Mesendoderm (in vitro differentiated cells): ENCODE results near the gene PTPRD.

Experiments used
- DNase-seq: peaks from one replicate; pipeline ENCODE4 v3.0.0; 2013
- H2AK5ac ChIP-seq: 2 replicates; pipeline ENCODE4 v1.6.1; 2013; ENCODE audit warnings: low read length, inconsistent platforms
- H2BK120ac ChIP-seq: 2 replicates; pipeline ENCODE4 v1.6.1; 2013; ENCODE audit warnings: low read depth, mild to moderate bottlenecking, low read length, moderate library complexity, mixed read lengths
- H2BK15ac ChIP-seq: replicated peaks from 2 replicates; pipeline ENCODE4 v1.6.1; 2013; ENCODE audit warnings: low read depth, mild to moderate bottlenecking, moderate library complexity
- H2BK5ac ChIP-seq: 2 replicates; pipeline ENCODE4 v1.6.1; 2013; ENCODE audit warnings: low read length, inconsistent platforms
- H3K18ac ChIP-seq: 2 replicates; pipeline ENCODE4 v1.6.1; 2013; ENCODE audit warnings: mild to moderate bottlenecking, low read length, mixed read lengths
- H3K23ac ChIP-seq: one replicate; pipeline ENCODE4 v1.6.1; 2013; ENCODE audit warnings: low read length
- H3K27ac ChIP-seq: 2 replicates; pipeline ENCODE4 v1.5.1; 2013; ENCODE audit warnings: low read depth, mild to moderate bottlenecking, inconsistent platforms, low read length, moderate library complexity
- H3K27me3 ChIP-seq: 2 replicates; pipeline ENCODE4 v1.6.1; 2013; ENCODE audit warnings: low read length, control low read depth, mild to moderate bottlenecking, inconsistent platforms; ENCODE audit not compliant: insufficient read depth, poor library complexity
- H3K36me3 ChIP-seq: 2 replicates; pipeline ENCODE4 v1.6.1; 2013; ENCODE audit warnings: low read length, inconsistent platforms; ENCODE audit not compliant: control insufficient read depth, insufficient read depth
- H3K4ac ChIP-seq: one replicate; pipeline ENCODE4 v1.6.1; 2013; ENCODE audit warnings: low read depth, mild to moderate bottlenecking, low read length, moderate library complexity
- H3K4me1 ChIP-seq: 2 replicates; pipeline ENCODE4 v1.6.1; 2013; ENCODE audit warnings: low read depth, low read length, inconsistent platforms; ENCODE audit not compliant: control insufficient read depth
- H3K4me2 ChIP-seq: 2 replicates; pipeline ENCODE4 v1.6.1; 2013; ENCODE audit warnings: low read length
- H3K4me3 ChIP-seq: 2 replicates; pipeline ENCODE4 v1.5.1; 2013; ENCODE audit warnings: mild to moderate bottlenecking, low read length
- H3K56ac ChIP-seq: one replicate; pipeline ENCODE4 v1.6.1; 2013; ENCODE audit warnings: low read length
- H3K79me1 ChIP-seq: 2 replicates; pipeline ENCODE4 v1.6.1; 2013; ENCODE audit warnings: low read length, inconsistent platforms
- H3K79me2 ChIP-seq: 2 replicates; pipeline ENCODE4 v1.6.1; 2013; ENCODE audit warnings: mild to moderate bottlenecking, low read length; ENCODE audit not compliant: control insufficient read depth, insufficient read depth
- H3K9ac ChIP-seq: 2 replicates; pipeline ENCODE4 v1.6.1; 2013; ENCODE audit warnings: low read length, inconsistent platforms
- H4K5ac ChIP-seq: one replicate; pipeline ENCODE4 v1.6.1; 2013; ENCODE audit warnings: low read length
- H4K8ac ChIP-seq: one replicate; pipeline ENCODE4 v1.6.1; 2013; ENCODE audit warnings: low read depth, mild to moderate bottlenecking, control low read depth, low read length, moderate library complexity
- WGBS: extraction: QIAGEN DNeasy Blood & Tissue Kit; methylation state at CpG from one replicate; pipeline ENCODE4 v1.1.7; 2013; ENCODE audit warnings: low lambda C conversion rate, missing lambda C conversion rate; ENCODE audit not compliant: insufficient coverage; ENCODE audit errors: extremely low coverage; 5-methylcytosine and 5-hydroxymethylcytosine counted together

PTPRD gene

DNA sequence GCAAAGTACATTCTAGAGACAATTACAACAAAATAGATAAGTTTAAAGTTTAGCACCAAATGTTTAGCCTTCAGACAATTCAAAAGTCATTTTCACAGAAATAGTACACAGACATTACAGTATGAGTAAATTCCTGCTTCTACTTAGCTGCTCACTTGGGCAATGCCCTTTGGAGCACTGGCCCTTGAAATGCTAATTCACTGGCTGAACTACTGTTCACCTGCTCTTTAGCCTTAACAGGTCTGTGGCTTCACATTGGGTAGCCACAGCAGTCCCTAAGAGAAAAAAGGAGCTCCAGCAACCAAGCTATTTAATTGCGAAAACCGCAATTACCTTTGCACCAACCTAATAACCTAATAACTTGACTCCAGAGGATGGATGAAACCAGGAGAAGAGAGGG, 1897.0 kb downstream of the PTPRD start:
- Histone ChIP-seq H3K4me3 (no peak overlapping the region), H4K5ac (no peak overlapping the region), H4K8ac (no peak overlapping the region), H3K23ac (no peak overlapping the region), H3K4ac (no peak overlapping the region), H3K36me3 (no peaks in the 10 kb centered on the region), H3K27me3 (no peaks in the 10 kb centered on the region), H3K56ac (no peak overlapping the region), H3K79me2 (peaks cover 2% of the 10 kb centered on the region), H3K4me1 (peaks cover 11% of the 10 kb centered on the region), H3K18ac (no peak overlapping the region), H3K4me2 (no peak overlapping the region), H3K9ac (no peak overlapping the region), H3K27ac (no peak overlapping the region), H3K79me1 (peaks cover 9% of the 10 kb centered on the region), H2BK15ac (no peak overlapping the region), H2BK5ac (no peak overlapping the region), H2BK120ac (no peak overlapping the region), H2AK5ac (no peak overlapping the region)
- WGBS = no CpG with 5 or more reads among the region's 2 CpGs
- no peak for DNase-seq

DNA sequence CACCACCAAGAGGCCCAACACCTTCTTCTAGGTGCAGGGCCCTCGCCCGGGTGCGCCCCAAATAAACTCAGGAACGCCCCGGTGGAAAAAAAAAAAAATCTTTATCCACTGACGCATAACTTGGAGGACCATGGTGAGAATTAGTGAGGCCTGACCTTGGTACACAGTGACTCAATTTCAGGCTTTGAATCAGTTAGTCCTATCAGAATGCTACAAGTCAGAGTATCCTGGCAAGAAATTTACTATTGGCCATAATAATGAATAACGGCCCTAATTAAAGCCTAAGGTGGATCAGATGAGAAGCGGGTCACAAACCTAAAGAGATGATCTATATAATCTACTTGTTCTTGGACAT, 1899.0 kb downstream of the PTPRD start:
- Histone ChIP-seq H4K8ac (no peak overlapping the region), H3K18ac (no peak overlapping the region), H3K23ac (no peak overlapping the region), H3K4me3 (no peak overlapping the region), H3K4ac (no peak overlapping the region), H3K27me3 (no peaks in the 10 kb centered on the region), H3K27ac (no peak overlapping the region), H3K79me2 (peaks cover 2% of the 10 kb centered on the region), H2BK15ac (no peak overlapping the region), H2BK120ac (no peak overlapping the region), H3K56ac (no peak overlapping the region), H3K9ac (no peak overlapping the region), H3K79me1 (peaks cover 9% of the 10 kb centered on the region), H2AK5ac (no peak overlapping the region), H3K4me1 (peaks cover 8% of the 10 kb centered on the region), H3K4me2 (no peak overlapping the region), H2BK5ac (no peak overlapping the region), H4K5ac (no peak overlapping the region), H3K36me3 (no peaks in the 10 kb centered on the region)
- no peak for DNase-seq
- WGBS = no CpG with 5 or more reads among the region's 8 CpGs

DNA sequence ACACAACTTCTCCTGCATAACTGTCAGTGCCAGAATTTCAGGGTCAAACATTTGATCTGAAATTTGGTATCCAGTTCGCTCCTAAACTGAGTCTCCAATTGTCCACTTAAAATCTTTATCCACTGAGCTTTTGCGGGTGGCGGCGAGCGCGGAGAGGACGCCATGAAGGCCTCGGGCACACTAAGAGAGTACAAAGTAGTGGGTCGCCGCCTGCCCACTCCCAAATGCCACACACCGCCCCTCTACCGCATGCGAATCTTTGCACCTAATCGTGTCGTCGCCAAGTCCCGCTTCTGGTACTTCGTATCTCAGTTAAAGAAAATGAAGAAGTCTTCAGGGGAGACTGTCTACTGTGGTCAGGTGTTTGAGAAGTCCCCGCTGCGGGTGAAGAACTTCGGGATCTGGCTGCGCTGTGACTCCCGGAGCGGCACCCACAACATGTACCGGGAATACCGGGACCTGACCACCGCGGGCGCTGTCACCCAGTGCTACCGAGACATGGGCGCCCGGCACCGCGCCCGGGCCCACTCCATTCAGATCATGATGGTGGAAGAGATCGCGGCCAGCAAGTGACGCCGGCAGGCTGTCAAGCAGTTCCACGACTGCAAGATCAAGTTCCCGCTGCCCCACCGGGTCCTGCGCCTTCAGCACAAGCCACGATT, 1899.5 kb downstream of the PTPRD start:
- H2BK5ac ChIP-seq = no peak overlapping the region
- no peaks in the 10 kb centered on the region for H3K27me3 ChIP-seq
- no peak overlapping the region for H3K4ac ChIP-seq
- H3K4me1 ChIP-seq = peaks cover 5% of the 10 kb centered on the region
- H4K5ac ChIP-seq = no peak overlapping the region
- no peak overlapping the region for H2AK5ac ChIP-seq
- H3K9ac ChIP-seq = no peak overlapping the region
- H3K4me2 ChIP-seq = no peak overlapping the region
- H2BK15ac ChIP-seq = no peak overlapping the region
- no peak overlapping the region for H3K56ac ChIP-seq
- no peak overlapping the region for H4K8ac ChIP-seq
- no peak overlapping the region for H2BK120ac ChIP-seq
- peaks cover 2% of the 10 kb centered on the region for H3K79me2 ChIP-seq
- DNase-seq = no peak
- H3K27ac ChIP-seq = no peak overlapping the region
- no CpG with 5 or more reads among the region's 44 CpGs for WGBS
- no peaks in the 10 kb centered on the region for H3K36me3 ChIP-seq
- H3K79me1 ChIP-seq = peaks cover 9% of the 10 kb centered on the region
- H3K4me3 ChIP-seq = no peak overlapping the region
- no peak overlapping the region for H3K23ac ChIP-seq
- no peak overlapping the region for H3K18ac ChIP-seq

DNA sequence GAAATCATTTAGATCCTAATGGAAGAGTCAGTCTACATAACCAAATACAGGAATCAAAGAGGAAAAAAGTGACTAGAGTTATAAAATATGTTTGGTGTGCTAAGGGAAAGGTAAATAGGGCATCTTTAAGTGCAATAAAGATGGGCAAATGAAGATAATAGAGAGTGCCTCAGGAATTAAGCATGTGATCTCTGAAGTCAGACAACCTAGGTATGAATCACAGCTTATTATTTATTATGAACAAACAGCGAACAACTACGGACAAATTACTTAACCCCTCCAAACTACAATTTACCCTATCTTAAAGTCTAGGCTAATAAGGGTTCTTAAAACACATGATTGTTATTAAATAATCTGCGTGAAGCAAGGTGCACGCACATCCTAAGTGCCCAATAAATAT, 1903.1 kb downstream of the PTPRD start:
- H3K4me2 ChIP-seq = no peak overlapping the region
- no peak overlapping the region for H4K8ac ChIP-seq
- no peaks in the 10 kb centered on the region for H3K27me3 ChIP-seq
- no peak for DNase-seq
- H3K4ac ChIP-seq = no peak overlapping the region
- H3K9ac ChIP-seq = no peak overlapping the region
- H3K79me2 ChIP-seq = no peaks in the 10 kb centered on the region
- 100% methylated on average over 2 of the region's 4 CpGs for WGBS
- no peak overlapping the region for H2BK15ac ChIP-seq
- no peak overlapping the region for H3K27ac ChIP-seq
- no peaks in the 10 kb centered on the region for H3K36me3 ChIP-seq
- H3K56ac ChIP-seq = no peak overlapping the region
- peaks cover 4% of the 10 kb centered on the region for H3K79me1 ChIP-seq
- no peaks in the 10 kb centered on the region for H3K4me1 ChIP-seq
- H3K4me3 ChIP-seq = no peak overlapping the region
- no peak overlapping the region for H2BK120ac ChIP-seq
- no peak overlapping the region for H2AK5ac ChIP-seq
- no peak overlapping the region for H2BK5ac ChIP-seq
- H4K5ac ChIP-seq = no peak overlapping the region
- no peak overlapping the region for H3K23ac ChIP-seq
- no peak overlapping the region for H3K18ac ChIP-seq

DNA sequence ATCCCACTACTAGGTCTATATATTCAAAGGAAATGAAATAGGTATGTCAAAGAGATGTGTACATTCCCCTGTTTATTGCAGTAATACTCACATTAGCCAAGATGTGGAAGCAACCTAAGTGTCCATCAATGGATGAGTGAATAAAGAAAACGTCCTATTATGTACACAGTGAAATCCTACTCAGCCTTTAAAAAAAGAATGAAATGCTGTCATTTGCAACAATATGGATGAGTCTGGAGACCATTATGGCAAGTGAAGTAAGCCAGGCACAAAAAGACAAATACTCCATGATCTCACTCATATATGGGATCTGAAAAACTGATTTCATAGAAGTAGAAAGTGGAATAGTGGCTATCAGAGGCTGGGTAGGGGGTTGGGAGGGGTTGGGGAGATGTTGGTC, 1904.1 kb downstream of the PTPRD start:
- H2BK5ac ChIP-seq = no peak overlapping the region
- H4K8ac ChIP-seq = no peak overlapping the region
- H3K4ac ChIP-seq = no peak overlapping the region
- no peak overlapping the region for H3K27ac ChIP-seq
- no CpG with 5 or more reads among the region's 1 CpG for WGBS
- no peak overlapping the region for H3K4me2 ChIP-seq
- no peak overlapping the region for H2BK15ac ChIP-seq
- H2BK120ac ChIP-seq = no peak overlapping the region
- no peak overlapping the region for H3K18ac ChIP-seq
- no peak overlapping the region for H3K56ac ChIP-seq
- H3K79me1 ChIP-seq = peaks cover 3% of the 10 kb centered on the region
- DNase-seq = no peak
- H3K27me3 ChIP-seq = no peaks in the 10 kb centered on the region
- no peaks in the 10 kb centered on the region for H3K36me3 ChIP-seq
- H2AK5ac ChIP-seq = no peak overlapping the region
- H3K79me2 ChIP-seq = no peaks in the 10 kb centered on the region
- H3K4me3 ChIP-seq = no peak overlapping the region
- H3K23ac ChIP-seq = no peak overlapping the region
- no peak overlapping the region for H3K9ac ChIP-seq
- H3K4me1 ChIP-seq = no peaks in the 10 kb centered on the region
- no peak overlapping the region for H4K5ac ChIP-seq

DNA sequence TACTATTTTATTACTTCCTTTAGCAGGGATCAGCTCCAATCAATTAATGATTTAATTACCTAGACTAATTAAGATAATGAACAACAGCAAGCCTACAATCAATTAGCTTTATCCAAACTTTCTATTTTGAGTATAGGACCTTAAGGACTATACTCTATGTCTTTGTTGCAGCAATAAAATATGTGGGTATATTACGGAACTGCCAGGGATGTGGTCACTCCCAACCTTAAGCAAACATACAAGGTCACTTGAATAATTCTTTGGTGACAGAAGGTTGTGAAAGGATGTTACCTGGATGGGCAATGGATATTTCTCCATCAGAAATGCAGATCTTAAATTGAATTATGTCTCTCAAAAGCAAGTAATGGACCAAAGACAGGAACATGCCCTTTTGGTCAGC, 1905.8 kb downstream of the PTPRD start:
- Histone ChIP-seq H2BK5ac (no peak overlapping the region), H3K79me2 (no peaks in the 10 kb centered on the region), H2BK15ac (no peak overlapping the region), H3K36me3 (no peaks in the 10 kb centered on the region), H3K4me3 (no peak overlapping the region), H3K4me1 (no peaks in the 10 kb centered on the region), H4K8ac (no peak overlapping the region), H2BK120ac (no peak overlapping the region), H3K56ac (no peak overlapping the region), H3K79me1 (peaks cover 3% of the 10 kb centered on the region), H3K27me3 (no peaks in the 10 kb centered on the region), H3K23ac (no peak overlapping the region), H3K27ac (no peak overlapping the region), H2AK5ac (no peak overlapping the region), H3K9ac (no peak overlapping the region), H3K4ac (no peak overlapping the region), H3K4me2 (no peak overlapping the region), H4K5ac (no peak overlapping the region), H3K18ac (no peak overlapping the region)
- no peak for DNase-seq
- WGBS = no CpG with 5 or more reads among the region's 1 CpG
